HCT116 (cell line): Measurements from ENCODE around the gene LILRB1.

Experiments used
- CTCF ChIP-seq, 3 experiments: fragments of 200-600 bp in 1 of 3; sonication (generic) in 1 of 3; IDR thresholded peaks in 2 of 3; conservative IDR thresholded peaks in 1 of 3; 2 replicates each; pipeline ENCODE4 v1.5.1; 2012 to 2017; ENCODE audit warnings: low read depth in 2 of 3, low read length in 2 of 3, antibody characterized with exemption in 1 of 3, borderline replicate concordance in 1 of 3, control low read depth in 1 of 3, mild to moderate bottlenecking in 1 of 3, mixed read lengths in 1 of 3, mixed run types in 1 of 3, moderate library complexity in 1 of 3; ENCODE audit not compliant: insufficient read depth in 1 of 3
- EZH2 ChIP-seq: fragments of 200-600 bp; sonication (generic); IDR thresholded peaks from 2 replicates; pipeline ENCODE4 v1.6.1; 2017; ENCODE audit warnings: antibody characterized with exemption, mixed run types
- EZH2phosphoT487 ChIP-seq: fragments of 200-600 bp; IDR thresholded peaks from 2 replicates; pipeline ENCODE4 v1.6.1; 2018; ENCODE audit warnings: antibody characterized with exemption, borderline replicate concordance
- POLR2A ChIP-seq: IDR thresholded peaks from 2 replicates; pipeline ENCODE4 v1.7.0; 2011; ENCODE audit warnings: borderline replicate concordance; ENCODE audit not compliant: insufficient read depth, insufficient read length; ENCODE audit errors: extremely low read depth
- POLR2AphosphoS5 ChIP-seq: IDR thresholded peaks from 2 replicates; pipeline ENCODE4 v1.6.1; 2011; ENCODE audit warnings: mild to moderate bottlenecking, low read depth, low read length, moderate library complexity
- REST ChIP-seq: IDR thresholded peaks from 2 replicates; pipeline ENCODE4 v1.6.1; 2012; ENCODE audit warnings: low read depth
- SIN3A ChIP-seq: IDR thresholded peaks from 2 replicates; pipeline ENCODE4 v1.6.1; 2012; ENCODE audit warnings: low read depth
- TCF7L2 ChIP-seq: IDR thresholded peaks from 2 replicates; pipeline ENCODE4 v1.7.0; 2011; ENCODE audit warnings: borderline replicate concordance, inconsistent platforms; ENCODE audit not compliant: insufficient read depth, insufficient read length; ENCODE audit errors: extremely low read depth
- TF ChIP-seq, protein P1 (sequence below): IDR thresholded peaks from 2 replicates; pipeline ENCODE4 v1.6.1; 2012

DNA sequence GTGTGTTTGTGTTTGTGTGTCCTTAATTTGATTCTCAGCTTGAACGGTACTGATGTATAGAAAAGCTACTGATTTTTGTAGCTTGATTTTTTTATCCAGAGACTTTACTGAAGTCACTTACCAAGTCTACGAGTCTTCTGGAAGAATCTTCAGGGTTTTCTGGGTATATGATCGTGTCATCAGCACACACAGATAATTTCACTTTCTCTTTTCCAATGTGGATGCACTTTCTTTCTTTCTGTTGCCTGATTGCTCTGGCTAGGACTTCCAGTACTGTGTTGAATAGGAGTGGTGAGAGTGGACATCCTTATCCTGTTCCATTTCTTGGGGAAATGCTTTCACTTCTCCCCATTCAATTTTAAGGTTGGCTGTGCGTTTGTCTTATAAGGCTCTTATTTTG, 7.9 kb upstream of the LILRB1 start:
- TF ChIP-seq CTCF (IDR thresholded peaks at IDR 0.05 in 2 of 3, conservative IDR thresholded peaks at IDR 0.05 in 1 of 3; ENCODE audit: borderline replicate concordance in 1 of 3, insufficient read depth in 1 of 3, low read depth in 2 of 3, low read length in 2 of 3) = no peak
- TF ChIP-seq, protein P1, sequence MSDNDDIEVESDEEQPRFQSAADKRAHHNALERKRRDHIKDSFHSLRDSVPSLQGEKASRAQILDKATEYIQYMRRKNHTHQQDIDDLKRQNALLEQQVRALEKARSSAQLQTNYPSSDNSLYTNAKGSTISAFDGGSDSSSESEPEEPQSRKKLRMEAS = no peak
- TF ChIP-seq EZH2phosphoT487 = no peak
- TF ChIP-seq TCF7L2 = no peak
- no peak for TF ChIP-seq POLR2A
- no peak for TF ChIP-seq REST
- no peak for TF ChIP-seq EZH2
- TF ChIP-seq SIN3A = no peak
- no peak for TF ChIP-seq POLR2AphosphoS5
